Ovary (tissue), 9 donors: ENCODE data around the gene HSD17B8. TPM values are rescaled to one million over a fixed set of nuclear protein-coding genes. Genes with fewer than 3 reads are reported as not detected.

Experiments
- DNase-seq, 5 donors: peaks; one replicate each; pipeline ENCODE4 v3.0.0-alpha.2; 2019 to 2020
- H3K27ac ChIP-seq, 2 donors: fragments of 200-600 bp; one replicate each; pipeline versions ENCODE4 v1.5.1 to v1.8.0; 2019 to 2022
- H3K27me3 ChIP-seq: fragments of 200-600 bp; one replicate; pipeline ENCODE4 v1.8.0; 2022
- H3K36me3 ChIP-seq: fragments of 200-600 bp; sonication (generic); one replicate; pipeline ENCODE4 v1.5.1; 2019
- H3K4me1 ChIP-seq: one replicate; pipeline ENCODE4 v1.8.1; 2013; ENCODE audit warnings: mild to moderate bottlenecking, moderate library complexity; ENCODE audit not compliant: insufficient read depth
- H3K4me3 ChIP-seq: fragments of 200-600 bp; sonication (generic); one replicate; pipeline ENCODE4 v1.5.1; 2017
- H3K9me3 ChIP-seq, 2 donors: fragments of 200-600 bp in 1 of 2; sonication (generic) in 1 of 2; one replicate each; pipeline versions ENCODE4 v1.5.1 to v1.8.1; 2013 to 2019; ENCODE audit warnings: mild to moderate bottlenecking in 1 of 2, moderate library complexity in 1 of 2
- CTCF ChIP-seq, 3 donors: fragments of 450-650 bp in 2 of 3; fragments of 200-600 bp in 1 of 3; IDR thresholded peaks; one replicate each; pipeline versions ENCODE4 v1.5.1 to v1.8.0; 2016 to 2022; ENCODE audit warnings: antibody characterized with exemption in 3 of 3, mild to moderate bottlenecking in 1 of 3
- EP300 ChIP-seq: sonication (generic); formaldehyde crosslinking; IDR thresholded peaks from one replicate; pipeline ENCODE4 v1.6.1; 2017; ENCODE audit warnings: antibody characterized with exemption
- POLR2A ChIP-seq: fragments of 450-650 bp; IDR thresholded peaks from one replicate; pipeline ENCODE4 v1.6.1; 2017; ENCODE audit warnings: antibody characterized with exemption, mild to moderate bottlenecking, moderate library complexity
- whole genome bisulfite sequencing, 3 donors: extraction: QIAGEN DNeasy Blood & Tissue Kit in 1 of 3; methylation state at CpG; one replicate each; pipeline versions ENCODE4 v1.1.5 to v1.1.7; 2013 to 2017; 5-methylcytosine and 5-hydroxymethylcytosine counted together
- intact Hi-C, 4 donors: fragments of 100-400 bp; cut with DNase I; formaldehyde crosslinking; loops; one replicate each; pipeline versions ENCODE4 v1.11.0 to v1.15.1; 2022 to 2023
- polyA plus RNA-seq, 2 donors: library from polyadenylated mRNA; stranded (reverse); fragments of 200-250 nt in 1 of 2; fragments of 350-450 nt in 1 of 2; fragmentation: Illumina TruSeq in 1 of 2; extraction: RNeasy Lipid Tissue Mini Kit (QIAGEN cat#74804) in 1 of 2; gene quantifications; one replicate each; pipeline ENCODE4 v1.2.3, GENCODE V29; 2013 to 2014
- total RNA-seq, 7 donors: library from RNA; depleted of rRNA in 2 of 7; stranded (reverse); fragments of >200 nt in 2 of 7; fragmentation: NEBNext Ultra II Directional in 3 of 7; extraction: Animal tissue kit (Norgen Biotek cat#: 25700) in 3 of 7; gene quantifications; one replicate each; pipeline versions ENCODE4 v1.1.0 to v1.2.4, GENCODE V29; 2016 to 2023
- donor health status: DM: no; HTN: no; CAD: no; lungs with moderate emphysema.
- donor health status: DM: no; HTN: no; CAD: no.
- donor health status: Bipolar disorder and iron deficiency.
- donor health status: DM: yes; HTN: yes; CAD: no.
- donor health status: DM: no; HTN: no; CAD: no.
- donor health status: DM: yes; HTN: yes; CAD: no.

The HSD17B8 gene
- total and polyA plus RNA-seq, 9 donors: 4.0 to 18.4 (median 8.8) TPM

GRCh38 chr6:33236852-33237251 is 32.4 kb downstream of the HSD17B8 start:
- no peak for DNase-seq
- TF ChIP-seq POLR2A (no peak), CTCF (IDR thresholded peaks at IDR 0.05) (no peak), EP300 (no peak)
- intact Hi-C loops: no loop called here
- Histone ChIP-seq H3K36me3 (no peaks in the 10 kb centered on the region), H3K27ac (no peak overlapping the region), H3K9me3 (no peaks in the 10 kb centered on the region), H3K4me3 (no peak overlapping the region), H3K4me1 (no peaks in the 10 kb centered on the region), H3K27me3 (no peaks in the 10 kb centered on the region)
- 85 to 90% (median 88%) methylated on average over 6 of the region's 6 CpGs for WGBS, 3 donors

DNA sequence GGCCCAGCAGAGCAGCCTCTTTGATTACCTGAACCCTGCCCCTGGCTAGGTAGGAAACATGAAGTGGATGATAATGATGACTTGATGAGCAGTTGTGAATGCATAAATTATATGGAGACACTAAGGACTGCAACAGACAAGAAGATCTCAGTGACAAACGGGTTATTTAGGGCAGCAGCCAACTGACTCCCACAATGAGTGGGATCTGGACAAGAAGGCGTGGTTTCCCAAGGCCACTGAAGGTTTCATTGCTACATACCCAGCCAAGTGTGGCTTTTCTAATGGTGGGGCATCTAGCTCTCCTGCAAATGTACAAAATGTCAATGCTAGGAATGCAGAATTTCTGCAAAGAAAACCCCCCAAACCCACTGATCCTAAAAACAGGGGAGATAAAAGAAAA is 33.3 kb downstream of the HSD17B8 start:
- 13 to 35% (median 19%) methylated on average over 2 of the region's 2 CpGs for WGBS, 3 donors

GRCh38 chr6:33241968-33242367 is 37.5 kb downstream of the HSD17B8 start:
- no peaks in the 10 kb centered on the region for H3K36me3 ChIP-seq
- intact Hi-C loops: loop anchor here in 2 of 4 donors (10.0 kb wide), 1 partner anchor 237 kb away; the partner anchor contains the start of gene HLA-DOA (in 2 of the 2)
- no peaks in the 10 kb centered on the region for H3K27me3 ChIP-seq
- H3K4me3 ChIP-seq: no peak overlapping the region
- no peak for DNase-seq
- TF ChIP-seq CTCF (IDR thresholded peaks at IDR 0.05) (no peak), POLR2A (no peak)
- H3K4me1 ChIP-seq: no peaks in the 10 kb centered on the region
- 51 to 54% (median 54%) methylated on average over 3 of the region's 3 CpGs for WGBS, 3 donors
- H3K27ac ChIP-seq: no peak overlapping the region
- no peaks in the 10 kb centered on the region for H3K9me3 ChIP-seq

More for the DNA sequence above, 33.3 kb downstream of the HSD17B8 start:
- H3K4me3 ChIP-seq: no peak overlapping the region
- no peaks in the 10 kb centered on the region for H3K36me3 ChIP-seq
- H3K27me3 ChIP-seq: no peaks in the 10 kb centered on the region
- DNase-seq: no peak
- H3K27ac ChIP-seq: no peak overlapping the region
- TF ChIP-seq POLR2A (no peak), CTCF (IDR thresholded peaks at IDR 0.05) (no peak), EP300 (no peak)
- intact Hi-C loops: no loop called here
- no peaks in the 10 kb centered on the region for H3K4me1 ChIP-seq
- no peaks in the 10 kb centered on the region for H3K9me3 ChIP-seq

- no peaks in the 10 kb centered on the region for H3K36me3 ChIP-seq
- WGBS, 3 donors: 24 to 32% (median 31%) methylated on average over 1 of the region's 1 CpG
- no peak overlapping the region for H3K4me3 ChIP-seq
- H3K27me3 ChIP-seq: no peaks in the 10 kb centered on the region
- intact Hi-C loops: loop anchor here in 2 of 4 donors (10.0 kb wide), 1 partner anchor 239 kb away; the partner anchor contains the start of gene HLA-DOA (in 2 of the 2)
- no peak overlapping the region for H3K27ac ChIP-seq
- no peak for TF ChIP-seq POLR2A
- TF ChIP-seq CTCF (IDR thresholded peaks at IDR 0.05): no peak
- TF ChIP-seq EP300: no peak
- H3K4me1 ChIP-seq: no peaks in the 10 kb centered on the region
- H3K9me3 ChIP-seq: no peaks in the 10 kb centered on the region
- no peak for DNase-seq
These were observed 39.0 kb downstream of the HSD17B8 start for GRCh38 chr6:33243476-33243875.
